HL-60/S4 treated with retinoic acid at 250 ng/mL for 4 days and 3 days (cell line): ENCODE measurements around the gene CNIH3.

Source experiments
- in situ Hi-C: fragments of 300-500 bp; cut with MboI; formaldehyde crosslinking; loops from 2 replicates; pipeline ENCODE4 v1.7.0; 2022; ENCODE audit warnings: low sequenced_read_pairs

CNIH3 gene

DNA sequence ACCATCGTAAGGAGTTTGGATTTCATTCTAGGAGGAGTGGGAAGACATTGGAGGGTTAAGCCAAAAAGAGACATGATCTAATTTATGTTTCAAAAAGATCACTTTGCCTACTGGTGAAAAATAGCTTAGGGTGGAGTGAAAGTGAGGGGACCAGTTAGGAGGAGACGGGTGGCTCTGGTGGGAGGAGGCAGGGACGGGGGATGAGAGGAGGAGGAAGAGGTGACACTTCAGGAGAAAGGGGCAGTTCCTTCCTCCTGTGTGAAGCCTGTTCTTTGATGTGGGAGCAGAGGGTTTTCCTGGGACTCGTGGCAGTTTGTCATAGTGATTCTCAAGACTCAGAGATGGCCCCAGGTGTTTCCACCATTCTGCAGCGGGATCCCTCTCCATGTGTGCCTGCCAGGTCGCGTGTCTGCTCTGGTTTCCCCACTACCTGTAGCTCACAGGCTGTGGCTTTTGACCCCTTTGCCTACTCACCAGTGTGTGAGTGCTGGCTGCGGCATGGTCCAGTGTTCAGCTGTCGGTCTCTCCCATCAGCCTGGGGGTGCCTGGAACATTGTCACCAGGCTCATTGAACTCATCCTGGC is 102.4 kb downstream of the CNIH3 start:
- in situ Hi-C loops, result no loop called here

DNA sequence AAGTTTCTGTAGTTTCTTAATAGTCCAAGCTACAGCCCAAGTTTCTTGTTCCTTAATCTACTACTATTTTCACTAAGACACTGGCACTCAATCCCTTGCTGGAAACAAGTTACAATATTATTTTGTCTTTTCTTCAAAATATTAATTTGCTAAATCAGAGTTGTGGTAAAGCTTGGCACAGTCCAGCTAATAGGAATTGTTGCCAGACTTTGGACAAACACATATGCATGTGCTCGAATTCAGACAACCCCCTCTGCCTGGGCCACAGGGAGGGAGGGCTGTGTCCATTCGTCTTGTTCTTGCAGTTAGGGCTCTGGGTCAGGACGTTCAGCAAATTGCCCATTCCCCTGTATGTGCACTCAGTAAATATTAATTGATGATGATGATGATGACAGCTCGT is 103.6 kb downstream of the CNIH3 start:
- in situ Hi-C loops, result no loop called here

DNA sequence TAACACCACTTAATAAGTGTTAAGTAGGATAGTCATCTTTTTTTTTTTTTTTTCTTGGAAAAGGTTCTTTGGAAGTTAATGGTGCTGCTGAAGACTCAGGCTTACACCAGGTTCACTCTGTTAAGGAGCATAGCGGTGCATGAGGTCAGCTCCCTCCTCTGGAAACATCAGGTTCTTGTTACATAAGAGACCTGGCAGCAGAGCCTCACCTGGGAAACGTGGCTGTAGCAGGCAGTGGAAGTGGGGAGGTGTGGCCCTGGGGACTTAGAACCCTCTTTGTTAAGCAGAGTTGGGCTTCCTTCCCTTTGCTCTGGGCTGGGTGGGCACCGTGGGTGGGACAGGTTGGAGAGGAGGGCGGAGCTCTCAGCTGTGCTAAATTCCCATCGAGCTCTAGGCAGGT is 104.1 kb downstream of the CNIH3 start:
- in situ Hi-C loops, result no loop called here

DNA sequence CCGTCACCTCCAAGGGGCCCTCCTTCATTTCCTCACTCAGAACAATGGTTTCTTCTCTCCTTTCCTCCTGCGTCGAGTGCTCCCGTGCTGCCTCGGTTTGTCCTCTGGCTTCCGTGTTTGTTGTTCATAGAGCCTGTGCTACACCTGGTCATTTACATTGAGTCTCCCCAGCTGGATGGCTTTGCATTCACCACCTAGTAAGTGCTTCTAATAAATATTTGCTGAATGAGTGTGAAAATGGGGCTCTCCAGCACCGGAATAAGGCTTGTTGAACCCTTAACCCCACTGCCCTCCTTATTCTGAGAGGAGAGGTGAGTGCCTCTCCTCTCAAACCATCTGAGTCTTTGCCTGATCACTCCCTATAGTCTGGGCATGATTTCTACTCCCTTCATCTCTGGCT is 104.9 kb downstream of the CNIH3 start:
- in situ Hi-C loops, result no loop called here

DNA sequence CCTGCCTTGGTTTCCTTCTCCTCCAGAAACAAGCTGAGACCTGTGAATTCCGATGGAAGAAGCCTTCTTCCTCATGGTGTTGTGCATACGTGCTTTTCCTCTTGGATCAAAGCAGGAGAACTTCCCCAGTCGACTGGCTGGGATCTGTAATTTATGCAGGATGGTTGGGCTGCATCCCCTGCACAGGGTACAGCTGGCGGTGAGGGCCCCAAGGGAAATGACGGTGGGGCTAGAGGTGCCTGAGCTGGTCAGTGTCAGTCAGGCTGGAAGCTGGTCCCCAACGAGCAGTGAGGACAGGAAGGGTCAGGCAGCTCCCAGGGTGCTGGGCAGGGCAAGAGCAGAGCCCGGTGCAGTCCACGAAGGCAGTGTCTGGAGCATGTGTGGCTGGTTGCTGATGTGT is 106.7 kb downstream of the CNIH3 start:
- in situ Hi-C loops, result no loop called here

DNA sequence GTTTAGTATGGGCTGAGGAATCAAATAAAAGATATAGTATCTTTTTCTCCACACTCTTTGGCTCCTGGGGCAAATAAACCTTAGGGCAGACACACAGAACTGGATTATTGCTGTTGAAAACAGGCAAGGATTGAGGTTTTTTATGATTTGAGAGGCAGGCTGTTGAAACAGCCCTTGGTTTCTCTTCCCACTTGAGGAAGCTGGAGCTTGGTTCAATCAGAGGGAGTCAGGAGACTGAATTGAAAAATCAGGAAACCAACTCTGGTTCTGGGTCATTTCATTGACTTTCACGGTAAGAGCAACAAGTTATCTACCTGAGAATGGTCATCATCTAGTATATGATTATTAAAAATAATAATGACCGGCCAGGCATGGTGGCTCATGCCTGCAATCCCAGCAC is 108.4 kb downstream of the CNIH3 start:
- in situ Hi-C loops, result no loop called here

DNA sequence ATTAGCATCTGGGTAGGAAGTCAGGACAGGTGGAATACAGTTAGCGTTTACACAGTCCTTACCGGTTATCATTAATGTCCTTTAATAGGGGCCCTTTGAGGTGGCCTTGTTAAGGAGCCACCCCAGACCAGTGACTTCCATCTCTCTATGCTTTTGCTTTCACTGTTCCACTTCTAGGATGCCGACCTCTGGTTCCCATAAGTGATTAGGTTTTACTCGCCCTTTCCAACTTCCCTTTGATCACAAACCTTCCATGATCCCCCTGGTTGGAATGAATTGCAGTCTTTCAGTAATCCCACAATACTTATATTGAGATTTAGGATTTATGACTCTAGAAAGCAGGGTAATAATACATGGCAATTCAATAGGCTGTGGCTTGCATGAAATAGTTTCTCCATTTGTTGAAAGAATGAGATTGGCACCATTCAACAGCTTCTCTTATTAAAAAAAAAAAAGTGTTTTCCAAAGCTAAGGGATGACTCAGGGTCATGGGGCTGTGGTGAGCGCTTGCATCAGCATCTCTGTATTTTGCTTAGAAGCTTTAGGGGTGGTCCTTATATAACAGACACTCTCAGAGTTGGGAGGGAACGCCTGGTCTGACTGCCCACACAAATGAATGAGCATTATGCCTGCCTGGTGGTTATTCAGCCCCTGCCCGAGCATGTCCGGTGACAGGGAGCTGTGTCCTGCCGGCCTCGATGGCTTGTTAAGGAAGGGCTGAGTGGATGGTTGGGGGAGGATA is 110.5 kb downstream of the CNIH3 start:
- in situ Hi-C loops, result no loop called here

DNA sequence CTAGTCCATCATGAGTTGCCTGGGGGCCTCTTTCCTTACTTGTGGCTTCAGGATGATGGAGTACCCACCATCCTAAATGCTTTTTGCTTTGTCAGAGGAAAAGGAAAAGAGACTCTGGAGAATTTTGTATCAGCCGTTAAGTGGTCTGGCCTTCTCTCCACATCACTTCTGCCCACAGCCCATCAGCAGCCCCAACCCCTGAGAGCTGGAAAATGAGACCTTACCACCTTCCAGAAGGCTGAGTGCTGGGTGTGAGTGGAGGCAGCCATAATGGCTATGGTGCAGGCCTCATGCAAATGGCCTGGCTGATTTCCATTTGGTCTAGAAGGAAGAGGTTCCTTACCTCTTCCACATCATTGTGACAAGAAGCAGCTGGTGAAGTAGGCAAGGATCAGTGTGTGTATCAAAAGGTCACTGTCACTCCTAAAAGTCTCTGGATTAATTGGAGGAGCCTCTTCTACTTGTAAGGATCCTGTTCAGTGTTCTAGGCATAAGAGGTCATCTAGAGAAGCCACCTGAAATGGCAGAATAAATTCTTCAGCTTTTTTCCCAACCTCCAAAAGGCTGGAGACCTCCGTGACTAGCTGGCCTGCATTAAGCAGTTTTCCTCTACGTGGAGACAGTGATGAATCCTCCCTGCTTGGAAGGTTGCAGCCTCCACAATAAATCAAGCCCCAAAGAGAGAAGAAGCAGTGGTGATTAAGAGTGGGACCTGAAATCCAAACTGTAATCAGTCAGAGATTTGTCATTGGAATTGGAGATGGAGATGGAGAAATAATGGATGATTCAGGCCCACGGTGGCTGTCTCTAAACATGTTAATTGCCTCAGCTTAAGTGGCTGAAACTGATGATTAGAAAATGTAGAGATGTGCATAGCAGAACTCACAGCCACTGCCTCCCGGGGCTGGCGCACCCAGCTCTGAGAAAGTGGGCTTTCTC is 111.5 kb downstream of the CNIH3 start:
- in situ Hi-C loops, result no loop called here

DNA sequence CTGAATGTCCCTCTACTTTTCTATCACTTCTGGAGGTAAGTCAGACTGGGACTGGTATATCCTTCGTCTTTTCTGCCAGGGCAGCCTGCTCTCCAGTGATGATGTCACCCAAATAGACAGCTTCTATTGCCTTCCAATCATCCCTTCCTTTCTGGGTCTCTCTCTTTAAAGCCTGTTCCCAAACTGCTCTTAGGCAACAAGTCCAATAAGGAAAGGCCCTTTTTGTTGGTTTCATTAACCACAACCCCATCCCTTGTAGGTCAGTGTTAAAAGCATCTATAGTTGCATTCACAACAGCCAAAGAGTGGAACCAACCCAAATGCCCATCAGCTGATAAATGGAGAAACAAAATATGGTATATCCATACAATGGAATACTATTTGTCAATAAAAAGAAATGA is 114.4 kb downstream of the CNIH3 start:
- in situ Hi-C loops, result no loop called here

DNA sequence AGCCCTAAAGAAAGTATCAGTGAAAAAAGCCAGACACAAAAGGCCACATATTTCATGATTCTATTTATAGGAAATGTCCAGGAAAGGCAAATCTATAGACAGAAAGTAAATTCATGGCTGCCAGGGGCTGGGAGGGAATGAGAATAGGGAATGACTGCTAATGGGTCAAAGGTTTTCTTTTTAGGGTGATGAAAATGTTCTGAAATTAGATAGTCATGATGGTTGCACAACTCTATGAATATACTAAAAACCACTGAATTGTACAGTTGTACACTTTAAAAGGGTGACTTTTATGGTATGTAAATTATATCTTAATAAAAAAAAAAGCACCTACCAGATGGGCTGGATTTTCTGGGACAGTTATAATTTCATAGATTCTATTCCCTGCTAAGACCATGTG is 114.8 kb downstream of the CNIH3 start:
- in situ Hi-C loops, result no loop called here

DNA sequence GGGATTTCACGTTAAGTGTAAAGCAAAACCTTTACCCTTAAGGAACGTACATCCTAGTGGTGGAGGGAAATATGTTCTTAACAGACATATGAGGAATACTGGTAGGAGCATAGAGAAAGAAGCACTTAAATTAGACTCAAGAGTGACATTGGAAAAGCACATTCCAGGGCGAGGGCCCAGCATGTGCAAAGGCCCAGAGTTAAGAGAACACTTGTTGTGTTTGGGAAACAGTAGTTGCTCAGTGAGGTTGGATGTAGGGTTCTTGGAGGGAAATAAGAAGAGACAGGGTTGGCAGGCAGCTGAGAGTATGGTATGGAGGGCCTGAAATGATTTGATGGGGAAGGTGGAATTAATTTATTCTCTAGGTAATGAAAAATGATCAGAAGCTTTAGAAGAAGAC is 115.5 kb downstream of the CNIH3 start:
- in situ Hi-C loops, result no loop called here

DNA sequence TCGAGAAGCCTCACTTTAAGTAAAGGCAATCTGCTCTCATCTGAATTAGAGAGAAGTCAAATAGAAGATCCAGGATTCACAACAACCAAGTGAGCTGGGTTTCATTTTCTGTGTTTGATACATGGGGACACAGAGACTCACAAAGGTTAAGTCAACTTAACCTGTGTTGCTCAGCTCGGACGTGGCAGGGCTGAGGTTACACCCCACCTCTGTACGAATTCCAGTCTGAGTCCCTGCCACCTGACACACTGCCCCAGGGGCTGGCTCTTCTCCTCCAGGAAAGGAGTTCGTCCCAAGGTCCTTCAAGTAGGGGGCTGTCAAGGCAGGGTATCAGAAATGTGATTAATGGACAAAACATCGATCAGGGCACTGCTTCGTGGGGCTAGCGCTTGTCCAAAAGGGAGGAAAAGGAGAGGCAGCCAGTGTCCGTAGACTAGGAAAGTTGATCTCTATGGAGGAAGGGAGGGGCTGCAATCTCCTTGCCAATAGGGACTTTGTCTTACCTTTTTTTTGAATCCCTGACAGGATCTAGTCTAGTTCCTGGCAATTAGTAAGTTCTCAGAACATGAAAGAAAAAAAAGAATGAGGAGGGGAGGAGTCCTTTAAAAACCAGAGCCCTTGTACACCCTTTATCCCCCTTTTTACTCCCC is 116.4 kb downstream of the CNIH3 start:
- in situ Hi-C loops, result no loop called here

DNA sequence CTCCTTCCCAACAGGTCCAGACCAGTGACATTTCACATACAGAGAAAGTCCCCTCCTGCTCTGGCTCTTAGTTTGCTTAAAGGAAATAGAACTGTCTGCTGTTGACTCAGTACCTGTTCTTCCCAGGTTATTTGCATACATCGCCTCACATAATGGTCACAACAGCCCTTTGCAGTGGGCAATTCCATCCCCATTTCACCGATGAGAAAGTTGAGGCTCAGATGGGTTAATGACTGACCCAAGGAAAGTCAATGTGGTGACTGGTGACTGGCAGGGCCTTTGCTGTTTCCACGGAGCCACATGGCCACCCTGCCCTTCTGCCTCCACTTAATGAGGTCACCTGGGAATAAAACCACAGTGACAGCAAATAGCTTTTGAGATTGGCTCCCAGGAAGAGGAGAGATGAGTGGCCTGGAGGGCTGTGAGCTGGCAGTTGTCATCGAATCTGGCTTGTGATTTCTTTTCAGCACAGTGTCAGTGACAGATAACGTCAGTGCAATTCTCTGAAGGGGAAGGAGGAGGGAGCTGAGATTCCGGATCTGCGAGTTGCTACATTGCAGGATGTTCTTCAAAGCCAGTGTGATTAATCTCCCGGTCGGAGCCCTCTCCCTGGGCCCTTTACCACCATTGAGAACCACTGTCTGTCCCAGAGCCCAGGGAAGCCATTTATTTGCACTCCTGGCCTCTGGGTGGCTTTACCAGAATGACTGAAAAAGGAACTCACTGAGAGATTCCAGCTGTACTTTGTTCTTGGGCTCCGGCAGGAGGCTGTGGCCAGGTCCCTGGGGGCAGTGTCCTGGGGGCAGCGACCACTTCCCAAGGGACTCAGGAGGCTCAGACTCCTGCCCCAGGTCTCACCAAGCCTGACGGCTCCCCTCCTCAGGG is 117.2 kb downstream of the CNIH3 start:
- in situ Hi-C loops, result no loop called here

DNA sequence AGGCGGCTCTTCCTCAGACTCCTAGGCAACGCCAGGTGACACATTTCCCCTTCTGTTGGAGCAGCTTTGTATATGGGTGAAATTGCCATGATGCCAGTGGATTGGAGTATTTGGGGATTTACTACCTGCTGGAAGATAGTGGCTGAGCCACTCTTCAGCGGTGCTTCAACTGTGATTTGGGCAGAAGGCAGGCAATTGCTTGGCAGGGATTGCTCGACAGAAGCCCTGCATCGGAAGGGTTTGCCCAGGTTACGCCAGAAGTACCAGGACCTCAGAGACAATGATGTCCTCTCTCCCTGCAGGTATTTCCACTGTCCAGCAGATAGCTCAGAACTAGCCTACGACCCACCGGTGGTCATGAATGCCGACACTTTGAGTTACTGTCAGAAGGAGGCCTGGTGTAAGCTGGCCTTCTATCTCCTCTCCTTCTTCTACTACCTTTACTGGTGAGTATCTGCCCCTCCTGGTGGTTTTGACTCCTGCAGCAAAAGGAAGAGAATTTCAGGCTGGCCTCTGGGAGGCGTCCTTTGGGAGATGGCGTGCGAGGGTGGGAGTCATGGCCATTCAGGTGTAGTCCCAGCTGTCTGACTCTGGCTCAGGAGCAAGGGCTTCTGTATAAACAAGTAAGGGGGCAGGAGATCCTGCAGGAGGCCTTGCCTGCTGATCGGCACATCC is 118.3 kb downstream of the CNIH3 start:
- in situ Hi-C loops, result no loop called here

DNA sequence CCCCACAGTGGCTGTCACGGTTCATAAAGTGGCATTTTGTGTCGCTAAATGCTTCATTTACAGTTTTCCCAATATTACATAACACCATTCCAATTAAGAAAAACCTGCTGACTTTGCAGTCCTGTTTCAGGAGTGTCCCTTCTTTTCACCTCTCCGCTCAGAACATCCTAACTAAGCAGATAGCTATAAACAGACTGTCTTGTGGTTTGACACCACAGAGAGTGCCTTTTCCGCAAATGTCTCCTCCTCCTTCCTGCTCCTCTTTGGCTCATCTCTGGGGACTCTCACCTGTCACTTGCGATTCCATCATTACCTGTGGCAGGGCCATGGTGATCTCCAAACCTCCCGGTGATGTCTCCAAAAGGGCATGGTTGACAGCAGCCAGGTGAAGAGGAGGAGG is 119.0 kb downstream of the CNIH3 start:
- in situ Hi-C loops, result no loop called here

DNA sequence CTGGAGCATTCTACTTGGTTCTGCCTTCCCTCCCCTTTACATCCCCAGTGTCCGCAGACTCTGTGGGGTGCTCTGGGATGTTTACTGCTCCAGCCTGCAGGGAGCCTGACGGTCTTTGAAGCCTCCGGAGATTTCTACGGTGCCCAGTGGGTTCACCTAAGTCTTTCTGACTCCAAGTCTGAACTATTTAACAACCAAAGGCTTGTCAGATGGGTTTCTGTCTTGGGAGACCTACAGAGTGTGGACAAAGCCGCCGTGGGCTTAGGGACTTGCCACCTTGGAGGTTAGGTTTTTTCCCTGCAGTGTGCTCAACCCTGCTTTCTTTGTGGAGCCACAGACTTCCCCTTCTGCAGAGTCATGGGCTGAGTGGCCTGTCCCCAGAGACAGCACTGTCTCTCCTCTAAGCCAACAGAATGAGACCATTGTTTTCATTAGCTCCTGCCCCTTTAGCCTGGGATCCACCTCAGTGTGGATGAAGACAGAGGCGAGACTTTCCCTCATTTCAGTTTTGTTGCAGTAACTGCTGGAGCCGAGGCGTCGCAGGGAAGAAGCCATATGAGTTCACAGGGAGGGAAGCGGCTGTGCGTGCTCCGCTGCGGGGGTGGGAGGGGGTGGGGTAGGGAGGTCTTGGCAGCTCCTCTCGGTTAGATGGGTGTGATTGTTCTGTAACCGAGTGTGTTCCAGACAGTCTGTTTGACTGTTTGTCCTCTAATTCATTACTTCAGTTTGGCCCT is 120.7 kb downstream of the CNIH3 start:
- in situ Hi-C loops, result no loop called here

DNA sequence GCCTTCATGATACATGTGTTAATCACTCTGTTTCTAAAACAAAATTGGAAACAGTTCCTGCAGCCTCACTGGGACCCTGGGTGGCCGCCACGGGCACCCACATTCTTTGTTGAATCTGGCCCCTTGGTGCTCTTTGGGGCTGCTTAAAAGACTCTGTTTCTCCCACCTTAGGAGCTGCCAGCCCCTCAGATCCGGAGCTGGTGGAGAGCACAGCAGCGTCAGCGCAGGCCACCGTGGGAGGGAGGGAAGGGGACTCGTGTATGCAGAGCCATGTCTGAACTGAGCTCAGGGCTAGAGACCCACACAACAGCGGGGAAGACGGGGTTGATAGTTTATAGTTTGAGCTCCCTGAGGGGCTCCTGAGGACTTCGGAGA is 121.2 kb downstream of the CNIH3 start:
- in situ Hi-C loops, result no loop called here

DNA sequence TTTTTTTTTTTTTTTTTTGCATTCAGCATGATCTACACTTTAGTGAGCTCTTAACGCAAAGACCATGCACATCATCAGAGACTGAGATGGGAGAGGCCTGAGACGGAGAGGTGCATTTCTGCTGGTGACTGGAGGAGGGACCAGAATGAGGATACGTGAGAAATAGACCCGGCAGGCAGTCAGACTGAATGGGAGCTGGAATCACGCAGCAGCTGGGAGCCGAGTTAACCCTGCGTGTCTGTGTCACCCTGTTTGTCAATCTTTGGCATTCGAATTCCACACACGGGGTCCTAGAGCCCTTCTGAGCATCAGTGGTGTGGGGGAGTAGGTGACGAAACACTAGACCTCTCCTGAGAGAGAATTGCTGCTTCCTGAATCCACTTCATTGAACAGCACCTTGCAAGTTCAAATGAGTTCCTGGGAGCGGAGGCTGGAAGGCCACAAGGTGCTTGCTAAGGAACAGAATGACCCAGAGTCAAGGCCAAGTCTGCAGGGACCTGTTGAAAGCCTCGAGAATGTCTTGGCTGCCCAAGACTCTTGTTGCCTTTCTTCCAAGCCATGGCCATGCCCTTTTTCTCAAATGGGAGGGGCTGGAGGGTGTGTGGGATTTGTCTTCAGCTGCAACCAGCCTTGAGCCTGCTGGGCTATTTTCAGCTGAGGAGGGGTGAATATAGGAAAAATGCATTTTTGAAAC is 123.3 kb downstream of the CNIH3 start:
- in situ Hi-C loops, result no loop called here
